Measurements from ENCODE around the gene OR1J4.

The OR1J4 gene

DNA sequence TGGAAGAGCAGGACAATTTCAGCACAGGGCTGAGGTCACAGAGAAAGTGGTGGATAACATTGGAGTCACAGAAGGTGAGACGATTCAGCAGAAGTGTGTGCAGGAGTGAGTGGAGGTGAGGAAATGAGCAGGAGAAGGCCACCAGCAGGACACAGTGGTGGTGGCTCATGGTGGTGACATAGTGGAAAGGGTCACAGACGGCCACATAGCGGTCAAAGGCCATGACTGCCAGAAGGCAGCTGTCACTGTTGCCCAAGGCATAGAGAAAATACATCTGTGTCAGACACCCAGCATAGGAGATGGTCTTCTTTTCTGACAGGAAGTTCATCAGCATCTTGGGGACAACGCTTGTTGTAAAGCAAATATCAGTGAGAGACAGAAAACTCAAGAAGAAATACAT, 49.0 kb downstream of the OR1J4 start:
- H3K79me2 ChIP-seq (ENCODE audit: control insufficient read depth, insufficient read depth, low read length, unreplicated experiment), result no peaks in the 10 kb centered on the region
- H2AFZ ChIP-seq (ENCODE audit: low read length, unreplicated experiment), result no peak overlapping the region
- no peak overlapping the region for H3K4me3 ChIP-seq (ENCODE audit: low read depth, low read length)
- no peaks in the 10 kb centered on the region for H3K36me3 ChIP-seq (ENCODE audit: insufficient read depth, low read length)
- no peaks in the 10 kb centered on the region for H3K4me1 ChIP-seq (ENCODE audit: control insufficient read depth, insufficient read depth, low read length, unreplicated experiment)
- peaks cover 15% of the 10 kb centered on the region; the same call in 1 of the 2 replicates for H3K27me3 ChIP-seq (ENCODE audit: insufficient read depth, low read length)
- H3K27ac ChIP-seq (ENCODE audit: low read depth, low read length), result no peak overlapping the region
